T-cell (primary cell): ENCODE results near the gene NUMB. TPM values are rescaled to one million over a fixed set of nuclear protein-coding genes. Genes with fewer than 3 reads are reported as not detected.

Source experiments
- ATAC-seq, 4 experiments: fragments of 200-7000 bp in 3 of 4; fragments of 150-1000 bp in 1 of 4; cut with Tn5 transposase; replicated peaks in 1 of 4; 1 replicate in 3 of 4; 2 replicates in 1 of 4; pipeline ENCODE4 v1.10.0; 2021; ENCODE audit warnings: moderate library complexity in 3 of 4, mild to moderate bottlenecking in 2 of 4, moderate number of reproducible peaks in 1 of 4
- CTCF ChIA-PET, 2 donors: fragments of 300-600 bp; sonication (Branson Sonifier 250); formaldehyde crosslinking; loops; one replicate each; lab custom pipeline; 2022; ENCODE audit warnings: antibody characterized with exemption in 2 of 2; lab: Charles Lee
- POLR2A ChIA-PET, 2 donors: fragments of 300-600 bp; sonication (Branson Sonifier 250); formaldehyde crosslinking; loops; one replicate each; lab custom pipeline; 2022; ENCODE audit warnings: antibody characterized with exemption in 2 of 2; lab: Charles Lee
- DNase-seq, 35 experiments: peaks; one replicate each; pipeline versions ENCODE4 v3.0.0 to v3.0.0-alpha.2; 2013 to 2023
- H3K27ac ChIP-seq: one replicate; pipeline ENCODE4 v1.5.1; 2013; ENCODE audit warnings: low read length
- H3K27me3 ChIP-seq, 2 experiments: replicated peaks in 1 of 2; 1 replicate in 1 of 2; 2 replicates in 1 of 2; pipeline versions ENCODE4 v1.6.1 to v1.7.0; 2013; ENCODE audit warnings: low read length in 1 of 2, mixed read lengths in 1 of 2; ENCODE audit not compliant: control insufficient read depth in 2 of 2, insufficient read depth in 2 of 2; ENCODE audit errors: extremely low read depth in 1 of 2
- H3K36me3 ChIP-seq, 2 donors: 1 replicate in 1 of 2; 2 replicates in 1 of 2; pipeline versions ENCODE4 v1.6.1 to v1.7.0; 2013; ENCODE audit warnings: low read length in 1 of 2; ENCODE audit not compliant: control insufficient read depth in 2 of 2, insufficient read depth in 1 of 2; ENCODE audit errors: extremely low read depth in 1 of 2
- H3K4me1 ChIP-seq, 2 experiments: 1 replicate in 1 of 2; 2 replicates in 1 of 2; pipeline versions ENCODE4 v1.6.1 to v1.7.0; 2013; ENCODE audit warnings: low read length in 2 of 2, mixed read lengths in 1 of 2; ENCODE audit not compliant: insufficient read depth in 2 of 2, control insufficient read depth in 1 of 2; ENCODE audit errors: extremely low read depth in 1 of 2
- H3K4me3 ChIP-seq, 2 donors: 1 replicate in 1 of 2; 2 replicates in 1 of 2; pipeline versions ENCODE4 v1.5.1 to v1.7.0; 2013; ENCODE audit warnings: mild to moderate bottlenecking in 2 of 2, low read length in 1 of 2, moderate library complexity in 1 of 2; ENCODE audit not compliant: control insufficient read depth in 1 of 2; ENCODE audit errors: extremely low read depth in 1 of 2
- H3K9me3 ChIP-seq: 2 replicates; pipeline ENCODE4 v1.7.0; 2013
- H3K27ac Mint-ChIP-seq, 2 donors: one replicate each; pipeline ENCODE4 v1.8.0; 2020 to 2021; ENCODE audit warnings: mild to moderate bottlenecking in 2 of 2, mixed read lengths in 2 of 2
- H3K27me3 Mint-ChIP-seq, 2 donors: one replicate each; pipeline ENCODE4 v1.8.0; 2021 to 2022; ENCODE audit warnings: mixed read lengths in 2 of 2
- H3K36me3 Mint-ChIP-seq: one replicate; pipeline ENCODE4 v1.8.0; 2021; ENCODE audit warnings: mixed read lengths
- H3K4me1 Mint-ChIP-seq, 3 donors: one replicate each; pipeline ENCODE4 v1.8.0; 2020 to 2022; ENCODE audit warnings: mixed read lengths in 3 of 3, mild to moderate bottlenecking in 1 of 3
- H3K4me3 Mint-ChIP-seq, 3 donors: one replicate each; pipeline ENCODE4 v1.8.0; 2020 to 2022; ENCODE audit warnings: mild to moderate bottlenecking in 3 of 3, mixed read lengths in 3 of 3, moderate library complexity in 3 of 3
- H3K9me3 Mint-ChIP-seq, 3 donors: one replicate each; pipeline ENCODE4 v1.8.0; 2020 to 2022; ENCODE audit warnings: mixed read lengths in 3 of 3
- WGBS: methylation state at CpG from one replicate; pipeline ENCODE4 v1.1.5; 2013; ENCODE audit warnings: missing lambda C conversion rate; ENCODE audit not compliant: insufficient coverage; 5-methylcytosine and 5-hydroxymethylcytosine counted together
- total RNA-seq, 35 experiments: library from RNA in 6 of 35; stranded (reverse) in 6 of 35; fragments of 120-200 nt in 1 of 35; gene quantifications; one replicate each; pipeline versions ENCODE4 v1.2.1 to v1.2.4 and lab custom pipeline; 2013 to 2026

The NUMB gene
- total RNA-seq, 5 donors from 2014 or later (not counting 1 experiment from before 2014, with no cell fraction given) = 45.1 to 52.6 (median 49.1) TPM

GRCh38 chr14:73231981-73232851 lies 226.1 kb downstream of the NUMB start:
- ChIA-PET POLR2A (no interaction called here), CTCF (interaction anchor here (0.5 to 0.7 kb wide), 4 partner anchors 136 to 1651 kb away, joined by 3 to 7 read pairs (median 4); partner anchors contain the start of gene NUMB (in 1 of the 2))
- DNase-seq = no peak
- Histone ChIP-seq H3K36me3 (peaks cover 3 to 7% of the 10 kb centered on the region in 2 donors), H3K27me3 (peaks cover 9 to 52% of the 10 kb centered on the region in 2 experiments), H3K4me1 (peaks cover 0 to 2% of the 10 kb centered on the region in 2 experiments), H3K9me3 (no peaks in the 10 kb centered on the region), H3K4me3 (no peak overlapping the region), H3K27ac (no peak overlapping the region)
- no peaks in the 10 kb centered on the region for H3K9me3 Mint-ChIP-seq
- WGBS = 76% methylated on average over 10 of the region's 19 CpGs
- H3K4me1 Mint-ChIP-seq = peaks cover 4 to 12% (median 7%) of the 10 kb centered on the region in 3 donors
- peak in 1 of 4 experiments; percentile 27 for ATAC-seq
- H3K4me3 Mint-ChIP-seq = no peak overlapping the region
- no peak overlapping the region for H3K27ac Mint-ChIP-seq
- peaks cover 15% of the 10 kb centered on the region for H3K36me3 Mint-ChIP-seq
- H3K27me3 Mint-ChIP-seq = peaks cover 33 to 39% of the 10 kb centered on the region in 2 donors

DNA sequence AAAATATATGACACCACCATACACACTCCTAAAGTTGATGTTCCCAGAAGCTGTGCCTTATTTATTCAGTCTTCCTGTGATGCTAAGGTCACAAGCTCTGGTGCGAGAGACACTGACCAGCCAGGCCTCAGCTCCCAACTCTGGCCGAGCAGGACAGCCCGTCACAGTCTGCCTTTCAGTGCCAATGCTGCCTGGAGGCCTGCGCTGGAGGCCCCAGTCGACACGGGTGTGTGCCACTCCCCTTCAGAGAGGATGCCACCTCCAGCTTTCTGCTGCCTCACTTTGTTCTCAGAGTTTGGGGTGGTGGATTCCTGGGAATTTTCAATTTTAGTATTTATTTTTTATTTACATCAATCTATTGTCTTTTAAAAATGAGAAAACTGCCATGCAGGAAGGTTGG lies 228.3 kb downstream of the NUMB start:
- no peaks in the 10 kb centered on the region for H3K9me3 ChIP-seq
- Mint-ChIP-seq H3K4me1 (no peaks in the 10 kb centered on the region), H3K27ac (no peak overlapping the region), H3K4me3 (no peak overlapping the region), H3K27me3 (peaks cover 13 to 18% of the 10 kb centered on the region in 2 donors), H3K9me3 (no peaks in the 10 kb centered on the region), H3K36me3 (peaks cover 28% of the 10 kb centered on the region)
- H3K27me3 ChIP-seq = peaks cover 6 to 30% of the 10 kb centered on the region in 2 experiments
- DNase-seq (no peak), ATAC-seq (no peak)
- WGBS = 100% methylated on average over 3 of the region's 6 CpGs
- no peaks in the 10 kb centered on the region for H3K4me1 ChIP-seq
- CTCF ChIA-PET = interaction anchor here in 1 of 2 donors (0.6 kb wide), 1 partner anchor 8 kb away, joined by 4 read pairs; no protein-coding TSS in a partner anchor
- H3K36me3 ChIP-seq = peaks cover 7 to 8% of the 10 kb centered on the region in 2 donors
- H3K27ac ChIP-seq = no peak overlapping the region
- H3K4me3 ChIP-seq = no peak overlapping the region
- POLR2A ChIA-PET = no interaction called here

GRCh38 chr14:73227812-73228781 lies 230.2 kb downstream of the NUMB start:
- DNase-seq (no peak), ATAC-seq (no peak)
- Histone ChIP-seq H3K4me1 (no peaks in the 10 kb centered on the region), H3K27me3 (peaks cover 0 to 11% of the 10 kb centered on the region in 2 experiments), H3K36me3 (peaks cover 7 to 12% of the 10 kb centered on the region in 2 donors), H3K9me3 (no peaks in the 10 kb centered on the region), H3K4me3 (no peak overlapping the region), H3K27ac (no peak overlapping the region)
- Mint-ChIP-seq H3K4me1 (no peaks in the 10 kb centered on the region), H3K27ac (no peak overlapping the region), H3K4me3 (no peak overlapping the region), H3K9me3 (no peaks in the 10 kb centered on the region), H3K27me3 (no peaks in the 10 kb centered on the region), H3K36me3 (peaks cover 33% of the 10 kb centered on the region)
- POLR2A ChIA-PET = no interaction called here
- CTCF ChIA-PET = no interaction called here
- 85% methylated on average over 19 of the region's 25 CpGs for WGBS

DNA sequence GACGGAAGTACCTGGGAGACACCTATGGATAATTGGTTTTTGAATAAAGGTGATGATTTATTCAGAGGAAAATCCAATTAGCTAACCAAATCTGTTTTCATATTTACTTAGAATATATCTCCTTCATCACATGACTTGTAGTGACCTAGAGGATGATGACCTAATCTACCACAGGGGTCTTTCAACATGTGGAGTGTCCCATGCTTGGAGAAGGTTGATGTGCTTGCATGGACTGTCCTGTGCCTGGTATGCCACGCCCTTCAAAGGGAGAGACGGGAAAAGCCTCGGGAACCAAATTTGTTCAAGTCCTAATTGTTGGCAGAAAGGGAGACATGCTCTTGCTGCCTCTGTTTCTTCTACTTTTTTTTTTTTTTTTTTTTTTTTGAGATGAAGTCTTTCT lies 232.8 kb downstream of the NUMB start:
- DNase-seq = no peak
- Histone ChIP-seq H3K4me3 (no peak overlapping the region), H3K36me3 (peaks cover 9 to 35% of the 10 kb centered on the region in 2 donors), H3K4me1 (no peaks in the 10 kb centered on the region), H3K9me3 (no peaks in the 10 kb centered on the region), H3K27ac (no peak overlapping the region), H3K27me3 (no peaks in the 10 kb centered on the region)
- ChIA-PET CTCF (no interaction called here), POLR2A (interaction anchor here in 1 of 2 donors (0.5 kb wide), 1 partner anchor 11 kb away, joined by 4 read pairs; no protein-coding TSS in a partner anchor)
- H3K27me3 Mint-ChIP-seq = no peaks in the 10 kb centered on the region
- ATAC-seq = no peak
- peaks cover 0 to 4% (median 3%) of the 10 kb centered on the region in 3 donors for H3K4me1 Mint-ChIP-seq
- WGBS = no CpG with 5 or more reads among the region's 4 CpGs
- H3K9me3 Mint-ChIP-seq = no peaks in the 10 kb centered on the region
- peaks cover 50% of the 10 kb centered on the region for H3K36me3 Mint-ChIP-seq
- H3K4me3 Mint-ChIP-seq = no peak overlapping the region
- no peak overlapping the region for H3K27ac Mint-ChIP-seq

Other genes with a start within 250 kb of the NUMB start
- gene PAPLN, start 221.0 kb downstream of the NUMB start, total RNA-seq = 1 to 10 TPM in 1 of 5 donors, under 1 TPM in 3, not detected in 1; 0.14 to 1.0 (median 0.29) TPM
- gene RIOX1, start 32.4 kb upstream of the NUMB start, total RNA-seq = 10 to 100 TPM; 23.5 to 38.6 (median 35.2) TPM
- 1 to 10 TPM in 4 of 5 donors, under 1 TPM in 1; 0.23 to 2.7 (median 1.9) TPM for gene ACOT1, start 78.6 kb upstream of the NUMB start, total RNA-seq
- under 1 TPM in 1 of 5 donors, not detected in 4; 0.09 TPM for gene HEATR4, start 100.4 kb upstream of the NUMB start, total RNA-seq
- 10 to 100 TPM; 11.8 to 14.7 (median 12.9) TPM for gene ACOT2, start 110.7 kb upstream of the NUMB start, total RNA-seq
- gene ACOT4, start 133.3 kb upstream of the NUMB start, total RNA-seq = 1 to 10 TPM in 4 of 5 donors, under 1 TPM in 1; 0.55 to 1.6 (median 1.2) TPM
- not detected for gene ACOT6, start 154.0 kb upstream of the NUMB start, total RNA-seq
- 1 to 10 TPM; 5.5 to 7.2 (median 6.2) TPM for gene DNAL1, start 186.4 kb upstream of the NUMB start, total RNA-seq